Stimulated activated CD4-positive, alpha-beta T cell treated with anti-CD3 and anti-CD28 coated beads, Interleukin-4, amount 100 ng/mL, for 24 hours (primary cell): Measurements from ENCODE around the gene PTPRN2.

Experiments
- DNase-seq: peaks from one replicate; pipeline ENCODE4 v3.0.0-alpha.2; 2020

PTPRN2 gene

DNA sequence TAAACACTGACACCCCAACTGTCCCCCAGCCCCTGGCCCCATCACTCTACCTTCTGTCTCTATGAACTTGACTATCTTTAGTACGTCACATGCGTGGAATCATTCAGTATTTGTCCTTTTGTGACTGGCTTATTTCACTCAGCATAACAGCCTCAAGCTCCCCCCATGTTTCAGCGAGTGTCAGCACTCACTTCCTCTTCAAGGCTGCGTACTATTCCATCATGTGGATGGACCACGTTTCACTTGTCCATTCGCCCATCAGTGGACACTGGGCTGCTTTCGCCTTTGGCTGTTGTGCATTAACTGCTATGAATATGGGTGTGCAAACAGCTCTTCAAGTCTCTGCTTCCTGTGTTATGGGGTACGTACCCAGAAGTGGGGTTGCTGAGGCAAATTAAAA is 100.7 kb downstream of the PTPRN2 start:
- DNase-seq = no peak

- DNase-seq = no peak
These were observed 102.7 kb downstream of the PTPRN2 start for GRCh38 chr7:158484801-158485531.

- no peak for DNase-seq
These were observed 105.1 kb downstream of the PTPRN2 start for GRCh38 chr7:158482480-158482879.

- no peak for DNase-seq
These were observed 108.0 kb downstream of the PTPRN2 start for GRCh38 chr7:158479664-158480025.

- DNase-seq = no peak
These were observed 108.5 kb downstream of the PTPRN2 start for GRCh38 chr7:158479021-158479663.

- no peak for DNase-seq
These were observed 109.8 kb downstream of the PTPRN2 start for GRCh38 chr7:158477866-158478265.

DNA sequence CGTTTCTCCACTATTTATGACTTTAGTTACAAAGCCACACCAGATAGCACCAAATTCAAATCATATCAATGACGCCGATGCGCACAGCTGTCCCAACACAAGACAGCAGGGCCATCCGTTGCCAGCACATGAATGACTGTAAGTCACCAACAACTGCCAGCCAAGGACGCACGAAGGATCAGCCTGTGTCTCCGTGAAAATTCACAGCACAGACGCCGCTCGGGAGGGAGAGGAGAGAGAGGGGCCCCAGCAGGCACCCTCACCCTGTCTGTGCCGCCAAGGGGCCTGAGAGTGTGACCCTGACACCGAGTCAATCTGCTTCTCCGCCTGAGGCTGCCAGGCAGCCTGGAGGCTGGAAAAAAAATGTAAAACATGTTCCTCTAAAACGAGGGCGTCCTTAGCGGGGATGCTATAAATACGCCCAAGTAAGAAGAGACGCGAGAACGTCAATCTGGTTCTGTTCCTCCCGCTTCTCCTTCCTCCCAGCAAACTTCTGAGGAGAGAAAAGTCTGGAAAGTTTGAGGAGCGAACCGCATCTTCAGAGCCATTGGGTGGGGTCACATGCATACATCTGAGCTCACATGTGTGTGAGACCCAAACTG is 111.2 kb downstream of the PTPRN2 start:
- no peak for DNase-seq

- DNase-seq = no peak
These were observed 112.0 kb downstream of the PTPRN2 start for GRCh38 chr7:158475679-158476052.

- no peak for DNase-seq
These were observed 112.5 kb downstream of the PTPRN2 start for GRCh38 chr7:158475036-158475678.

DNA sequence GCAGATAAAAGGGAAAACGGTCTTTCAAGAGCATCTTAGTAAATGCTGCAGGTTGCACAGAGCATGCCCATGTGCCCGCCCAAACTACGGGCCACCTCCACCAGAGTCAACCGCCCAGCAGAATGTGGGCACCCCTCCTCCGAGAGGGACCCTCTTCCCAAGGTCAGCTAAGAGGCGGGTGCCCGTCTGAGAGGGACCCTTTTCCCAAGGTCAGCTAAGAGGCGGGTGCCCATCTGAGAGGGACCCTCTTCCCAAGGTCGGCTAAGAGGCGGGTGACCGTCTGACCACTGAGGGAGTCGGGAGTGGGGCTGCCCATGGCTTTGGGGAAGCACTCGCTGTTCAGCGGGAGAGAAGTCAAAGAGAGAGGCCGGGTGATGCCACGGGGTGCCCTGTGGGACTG is 113.1 kb downstream of the PTPRN2 start:
- DNase-seq = no peak

GRCh38 chr7:158473946-158474345 is 113.7 kb downstream of the PTPRN2 start:
- no peak for DNase-seq

GRCh38 chr7:158473221-158473620 is 114.4 kb downstream of the PTPRN2 start:
- DNase-seq = no peak

DNA sequence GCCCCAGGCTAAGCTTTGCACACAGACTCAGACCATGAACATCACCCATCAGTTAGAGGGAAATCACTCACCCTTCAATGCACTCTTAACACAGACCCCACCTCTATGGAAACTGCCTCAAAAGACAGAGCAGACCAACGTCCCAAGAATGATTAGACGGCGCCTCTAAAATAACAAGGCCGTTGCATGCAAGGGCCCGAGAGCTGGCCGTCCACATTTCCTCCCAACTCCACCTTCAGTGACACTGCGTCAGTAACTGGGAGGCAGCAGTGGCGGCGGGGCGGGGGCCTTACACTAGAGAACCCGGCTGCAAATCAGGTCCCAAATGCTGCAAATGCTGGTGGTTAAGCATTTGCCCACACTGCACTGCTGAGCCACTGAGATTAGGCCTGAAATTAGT is 115.0 kb downstream of the PTPRN2 start:
- DNase-seq = no peak

GRCh38 chr7:158471716-158472115 is 115.9 kb downstream of the PTPRN2 start:
- DNase-seq = no peak

- no peak for DNase-seq
These were observed 117.3 kb downstream of the PTPRN2 start for GRCh38 chr7:158470336-158470735.

GRCh38 chr7:158469396-158470051 is 118.1 kb downstream of the PTPRN2 start:
- no peak for DNase-seq

DNA sequence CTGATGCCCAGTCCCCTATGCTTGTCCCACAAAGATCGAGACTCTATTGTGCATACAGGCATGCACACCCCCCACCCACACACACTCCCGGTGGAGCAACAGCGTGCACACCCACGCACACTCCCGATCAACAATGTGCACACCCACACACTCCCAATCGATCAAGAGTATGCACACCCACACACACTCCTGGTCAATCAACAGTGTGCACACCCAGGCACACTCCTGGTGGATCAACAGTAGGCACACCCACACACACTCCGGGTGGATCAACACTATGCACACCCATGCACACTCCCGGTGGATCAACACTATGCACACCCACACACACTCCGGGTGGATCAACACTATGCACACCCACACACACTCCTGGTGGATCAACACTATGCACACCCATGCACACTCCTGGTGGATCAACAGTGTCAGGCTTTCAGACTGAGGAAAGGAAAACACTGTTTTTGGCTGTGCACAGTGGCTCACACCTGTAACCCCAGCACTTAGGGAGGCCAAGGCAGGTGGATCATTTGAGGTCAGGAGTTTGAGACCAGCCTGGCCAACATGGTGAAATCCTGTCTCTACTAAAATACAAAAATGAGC is 118.8 kb downstream of the PTPRN2 start:
- DNase-seq = no peak

GRCh38 chr7:158468181-158468580 is 119.4 kb downstream of the PTPRN2 start:
- DNase-seq = no peak

- DNase-seq = no peak
These were observed 120.1 kb downstream of the PTPRN2 start for GRCh38 chr7:158467562-158467961.

GRCh38 chr7:158463317-158463716 is 124.3 kb downstream of the PTPRN2 start:
- no peak for DNase-seq

GRCh38 chr7:158461824-158462223 is 125.8 kb downstream of the PTPRN2 start:
- no peak for DNase-seq

DNA sequence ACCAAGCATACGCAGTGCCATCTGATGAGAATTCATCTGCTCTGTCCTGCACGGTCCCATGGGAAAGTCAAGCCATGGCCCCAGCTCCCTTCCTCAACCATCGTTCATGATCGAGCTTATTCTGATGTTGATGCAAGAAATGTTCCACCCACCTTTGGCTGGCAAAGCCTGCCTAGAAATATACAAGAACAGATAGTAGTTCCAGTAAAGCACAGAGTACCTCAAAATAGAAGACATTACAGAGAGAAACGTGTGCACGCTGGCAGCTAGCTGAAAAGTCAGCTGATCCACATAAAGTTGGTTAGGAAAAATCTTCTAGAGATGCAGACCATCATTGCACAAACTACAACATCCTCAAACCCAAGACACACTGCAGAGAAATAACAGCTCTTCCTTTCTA is 127.0 kb downstream of the PTPRN2 start:
- no peak for DNase-seq

- no peak for DNase-seq
These were observed 128.8 kb downstream of the PTPRN2 start for GRCh38 chr7:158458716-158459282.
